ENCODE data around the gene CAST.

GRCh38 chr5:96745025-96745424 lies 82.8 kb downstream of the CAST start:
- TF ChIP-seq CTCF (conservative IDR thresholded peaks at IDR 0.05; ENCODE audit: low read length) (no peak), EZH2phosphoT487 (IDR thresholded peaks at IDR 0.05; ENCODE audit: borderline replicate concordance, low read depth, low read length) (no peak)

Measured in OCI-LY7 (cell line).